Right atrium auricular region (tissue), 2 donors: Measurements from ENCODE around the gene LGSN. TPM values are rescaled to one million over a fixed set of nuclear protein-coding genes. Genes with fewer than 3 reads are reported as not detected.
A peak's percentile ranks its signal among the peaks of the same experiment; 100 is the strongest.
"Not testable (repeated sequence)": the region's sequence is repeated elsewhere in the genome, so short reads cannot be mapped to it uniquely, and the experiment has no call there.

Experiments used
- DNase-seq: peaks from one replicate; pipeline ENCODE4 v3.0.0-alpha.2; 2019; ENCODE audit warnings: low spot score
- H3K27ac ChIP-seq, 2 donors: fragments of 200-600 bp; sonication (generic); 1 replicate in 1 of 2; 2 replicates in 1 of 2; pipeline ENCODE4 v1.5.1; 2016 to 2019
- H3K27me3 ChIP-seq, 2 donors: fragments of 200-600 bp; sonication (generic); one replicate each; pipeline versions ENCODE4 v1.5.1 to v1.6.0; 2017 to 2019
- H3K36me3 ChIP-seq: fragments of 200-600 bp; sonication (generic); one replicate; pipeline ENCODE4 v1.5.1; 2016
- H3K4me1 ChIP-seq, 2 donors: fragments of 200-600 bp; sonication (generic); one replicate each; pipeline versions ENCODE4 v1.5.1 to v1.6.0; 2017 to 2019
- H3K4me3 ChIP-seq, 2 donors: fragments of 200-600 bp; sonication (generic); 1 replicate in 1 of 2; 2 replicates in 1 of 2; pipeline ENCODE4 v1.5.1; 2017 to 2019; ENCODE audit warnings: mild to moderate bottlenecking in 1 of 2, moderate library complexity in 1 of 2
- H3K9me3 ChIP-seq, 2 donors: fragments of 200-600 bp; sonication (generic); one replicate each; pipeline ENCODE4 v1.5.1; 2019
- total RNA-seq, 2 donors: library from RNA; depleted of rRNA; stranded (reverse); fragments of >200 nt; gene quantifications; one replicate each; pipeline ENCODE4 v1.1.0, GENCODE V29; 2016
- TF ChIP-seq, protein P1 (sequence below), 2 donors: fragments of 200-600 bp; sonication (generic); IDR thresholded peaks; one replicate each; pipeline ENCODE4 v1.5.1; 2019; ENCODE audit warnings: antibody characterized with exemption in 2 of 2

Gene LGSN
- total RNA-seq, 2 donors from 2014 or later: not detected

GRCh38 chr6:63280639-63281180 lies 39.1 kb downstream of the LGSN start:
- H3K9me3 ChIP-seq: no peaks in the 10 kb centered on the region
- H3K4me3 ChIP-seq: no peak overlapping the region
- no peaks in the 10 kb centered on the region for H3K4me1 ChIP-seq
- H3K36me3 ChIP-seq: no peaks in the 10 kb centered on the region
- H3K27ac ChIP-seq: no peak overlapping the region
- TF ChIP-seq, protein P1, sequence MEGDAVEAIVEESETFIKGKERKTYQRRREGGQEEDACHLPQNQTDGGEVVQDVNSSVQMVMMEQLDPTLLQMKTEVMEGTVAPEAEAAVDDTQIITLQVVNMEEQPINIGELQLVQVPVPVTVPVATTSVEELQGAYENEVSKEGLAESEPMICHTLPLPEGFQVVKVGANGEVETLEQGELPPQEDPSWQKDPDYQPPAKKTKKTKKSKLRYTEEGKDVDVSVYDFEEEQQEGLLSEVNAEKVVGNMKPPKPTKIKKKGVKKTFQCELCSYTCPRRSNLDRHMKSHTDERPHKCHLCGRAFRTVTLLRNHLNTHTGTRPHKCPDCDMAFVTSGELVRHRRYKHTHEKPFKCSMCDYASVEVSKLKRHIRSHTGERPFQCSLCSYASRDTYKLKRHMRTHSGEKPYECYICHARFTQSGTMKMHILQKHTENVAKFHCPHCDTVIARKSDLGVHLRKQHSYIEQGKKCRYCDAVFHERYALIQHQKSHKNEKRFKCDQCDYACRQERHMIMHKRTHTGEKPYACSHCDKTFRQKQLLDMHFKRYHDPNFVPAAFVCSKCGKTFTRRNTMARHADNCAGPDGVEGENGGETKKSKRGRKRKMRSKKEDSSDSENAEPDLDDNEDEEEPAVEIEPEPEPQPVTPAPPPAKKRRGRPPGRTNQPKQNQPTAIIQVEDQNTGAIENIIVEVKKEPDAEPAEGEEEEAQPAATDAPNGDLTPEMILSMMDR (IDR thresholded peaks at IDR 0.05): no peak
- no peak for DNase-seq
- no peaks in the 10 kb centered on the region for H3K27me3 ChIP-seq

- TF ChIP-seq, protein P1 (IDR thresholded peaks at IDR 0.05): no peak
- Histone ChIP-seq H3K36me3 (no peaks in the 10 kb centered on the region), H3K27me3 (no peaks in the 10 kb centered on the region), H3K9me3 (no peaks in the 10 kb centered on the region), H3K4me1 (no peaks in the 10 kb centered on the region), H3K27ac (no peak overlapping the region), H3K4me3 (no peak overlapping the region)
- no peak for DNase-seq
Measured at GRCh38 chr6:63278916-63279315, 40.9 kb downstream of the LGSN start.

GRCh38 chr6:63275953-63276352 lies 43.8 kb downstream of the LGSN start:
- no peak for DNase-seq

GRCh38 chr6:63274795-63275430 lies 44.9 kb downstream of the LGSN start:
- not testable (repeated sequence) for H3K36me3 ChIP-seq, H3K4me1 ChIP-seq, H3K4me3 ChIP-seq, H3K9me3 ChIP-seq, H3K27me3 ChIP-seq, H3K27ac ChIP-seq, DNase-seq

More at GRCh38 chr6:63275953-63276352, 43.8 kb downstream of the LGSN start:
- Histone ChIP-seq H3K4me1 (no peaks in the 10 kb centered on the region), H3K27me3 (no peaks in the 10 kb centered on the region), H3K36me3 (no peaks in the 10 kb centered on the region), H3K27ac (no peak overlapping the region), H3K4me3 (no peak overlapping the region), H3K9me3 (no peaks in the 10 kb centered on the region)
- TF ChIP-seq, protein P1 (IDR thresholded peaks at IDR 0.05): no peak

DNA sequence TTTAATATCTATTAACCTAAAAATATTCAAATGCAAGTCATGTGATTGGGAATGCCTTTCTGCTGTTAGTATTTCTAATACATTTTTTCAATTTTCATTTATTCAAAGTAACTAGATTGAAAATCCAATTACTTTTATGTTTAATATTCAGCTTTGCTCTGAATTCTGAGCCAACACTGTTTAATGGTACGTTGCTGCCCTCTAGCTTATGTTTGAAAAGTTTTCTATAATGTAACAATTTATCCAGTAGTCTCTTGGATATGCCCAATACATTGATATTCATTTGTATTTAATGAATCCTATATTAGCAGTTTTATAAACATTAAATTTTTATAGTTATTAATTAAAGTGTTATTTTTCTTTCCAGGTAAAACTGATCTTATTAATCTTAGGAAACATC lies 47.4 kb downstream of the LGSN start:
- Histone ChIP-seq H3K4me3 (no peak overlapping the region), H3K27me3 (no peaks in the 10 kb centered on the region), H3K27ac (no peak overlapping the region), H3K9me3 (no peaks in the 10 kb centered on the region), H3K36me3 (no peaks in the 10 kb centered on the region), H3K4me1 (no peaks in the 10 kb centered on the region)
- TF ChIP-seq, protein P1 (IDR thresholded peaks at IDR 0.05): peak in 1 of 2 donors; percentile 40
- no peak for DNase-seq

GRCh38 chr6:63269470-63269869 lies 50.3 kb downstream of the LGSN start:
- DNase-seq: no peak
- TF ChIP-seq, protein P1 (IDR thresholded peaks at IDR 0.05): no peak
- Histone ChIP-seq H3K36me3 (no peaks in the 10 kb centered on the region), H3K4me3 (no peak overlapping the region), H3K27me3 (no peaks in the 10 kb centered on the region), H3K9me3 (no peaks in the 10 kb centered on the region), H3K27ac (no peak overlapping the region), H3K4me1 (no peaks in the 10 kb centered on the region)
